ENCODE measurements around the gene PSAP. TPM values are rescaled to one million over a fixed set of nuclear protein-coding genes. Genes with fewer than 3 reads are reported as not detected.
"Not testable (repeated sequence)": the region's sequence is repeated elsewhere in the genome, so short reads cannot be mapped to it uniquely, and the experiment has no call there.

PSAP gene
- total RNA-seq, 1 donor from 2014 or later: 1,124 TPM

- DNase-seq (ENCODE audit: low read depth) (no peak), FAIRE-seq (no peak)
- TF ChIP-seq CTCF (IDR thresholded peaks at IDR 0.05; ENCODE audit: insufficient read depth, low read length, severe bottlenecking): no peak
- Histone ChIP-seq H3K27me3 (ENCODE audit: control insufficient read depth, insufficient read depth, low read length) (no peaks in the 10 kb centered on the region), H3K4me3 (ENCODE audit: low read depth, low read length) (no peak overlapping the region), H3K36me3 (ENCODE audit: control insufficient read depth, insufficient read depth, low read length) (no peaks in the 10 kb centered on the region)
Measured at GRCh38 chr10:71854031-71854430, 3.0 kb upstream of the PSAP start.

- DNase-seq (ENCODE audit: low read depth): no peak
- peaks cover 2% of the 10 kb centered on the region for H3K36me3 ChIP-seq (ENCODE audit: control insufficient read depth, insufficient read depth, low read length)
Measured at GRCh38 chr10:71852355-71852937, 1.4 kb upstream of the PSAP start.

GRCh38 chr10:71851465-71852095, 529 bp upstream of the PSAP start:
- not testable (repeated sequence) for H3K36me3 ChIP-seq (ENCODE audit: control insufficient read depth, insufficient read depth, low read length); H3K4me3 ChIP-seq (ENCODE audit: low read depth, low read length); H3K27me3 ChIP-seq (ENCODE audit: control insufficient read depth, insufficient read depth, low read length); FAIRE-seq; DNase-seq (ENCODE audit: low read depth)

More at GRCh38 chr10:71852355-71852937, 1.4 kb upstream of the PSAP start:
- Histone ChIP-seq H3K27me3 (ENCODE audit: control insufficient read depth, insufficient read depth, low read length) (no peaks in the 10 kb centered on the region), H3K4me3 (ENCODE audit: low read depth, low read length) (no peak overlapping the region)
- no peak for TF ChIP-seq CTCF (IDR thresholded peaks at IDR 0.05; ENCODE audit: insufficient read depth, low read length, severe bottlenecking)
- FAIRE-seq: no peak

GRCh38 chr10:71850021-71850742, 869 bp downstream of the PSAP start:
- no peak for FAIRE-seq
- H3K36me3 ChIP-seq (ENCODE audit: control insufficient read depth, insufficient read depth, low read length): peaks cover 2% of the 10 kb centered on the region
- no peak for TF ChIP-seq CTCF (IDR thresholded peaks at IDR 0.05; ENCODE audit: insufficient read depth, low read length, severe bottlenecking)
- no peak for DNase-seq (ENCODE audit: low read depth)
- peak overlapping the region; percentile 96 for H3K4me3 ChIP-seq (ENCODE audit: low read depth, low read length)
- H3K27me3 ChIP-seq (ENCODE audit: control insufficient read depth, insufficient read depth, low read length): no peaks in the 10 kb centered on the region

GRCh38 chr10:71849461-71849908, 1.6 kb downstream of the PSAP start:
- peaks cover 2% of the 10 kb centered on the region for H3K36me3 ChIP-seq (ENCODE audit: control insufficient read depth, insufficient read depth, low read length)
- FAIRE-seq (no peak), DNase-seq (ENCODE audit: low read depth) (no peak)
- H3K27me3 ChIP-seq (ENCODE audit: control insufficient read depth, insufficient read depth, low read length): no peaks in the 10 kb centered on the region
- H3K4me3 ChIP-seq (ENCODE audit: low read depth, low read length): peak overlapping the region; percentile 96
- TF ChIP-seq CTCF (IDR thresholded peaks at IDR 0.05; ENCODE audit: insufficient read depth, low read length, severe bottlenecking): no peak
